OCI-M2 (cell line): ENCODE data around the gene S1PR1.

Experiments
- DNase-seq: peaks from one replicate; lab custom pipeline; 2025; ENCODE audit not compliant: unreplicated experiment; lab: John Stamatoyannopoulos, UW

Gene S1PR1

DNA sequence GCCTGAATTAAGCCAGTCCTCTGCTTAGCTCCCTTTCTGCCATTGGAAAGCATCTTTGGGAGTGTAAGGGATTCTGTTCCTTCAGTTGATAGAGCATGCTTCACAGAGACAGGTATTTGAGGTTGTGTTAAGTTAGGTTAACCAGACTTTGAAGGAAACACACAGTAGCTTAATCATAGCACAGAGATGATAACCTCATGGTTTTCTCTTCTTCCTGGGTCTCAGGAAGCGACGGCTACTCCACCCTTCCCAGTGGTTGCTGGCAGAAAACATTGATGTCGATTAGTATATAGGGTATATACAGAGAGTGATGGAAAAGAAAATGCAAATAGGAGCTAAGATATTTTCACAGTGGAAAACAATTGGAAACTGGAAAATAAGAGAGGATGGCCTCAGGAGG, 42.0 kb downstream of the S1PR1 start:
- no peak for DNase-seq

DNA sequence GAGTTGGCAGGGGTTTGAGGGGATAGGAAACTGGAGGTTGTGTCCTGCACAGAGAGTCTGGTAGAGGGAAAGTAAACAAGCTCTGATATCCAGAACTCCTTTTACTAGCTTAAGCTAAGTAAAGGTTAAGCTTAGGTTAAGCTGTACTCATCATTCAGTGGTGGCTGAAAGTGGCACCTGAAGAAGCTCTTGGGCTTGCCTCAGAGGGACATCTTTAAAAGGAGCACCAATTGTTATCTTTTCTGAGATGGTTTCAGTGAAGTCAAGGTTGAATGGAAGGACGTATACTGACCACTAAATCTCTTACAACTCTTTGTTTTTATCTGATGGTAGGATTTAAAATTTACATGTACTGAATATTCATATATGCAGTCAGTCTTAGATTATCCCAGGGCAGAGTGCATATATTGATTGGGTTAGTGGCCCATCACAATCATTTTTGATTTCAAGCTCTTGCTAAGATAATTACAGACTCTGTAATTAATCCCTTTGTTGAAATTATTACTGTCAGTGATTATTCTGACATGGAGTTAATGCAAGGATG, 43.3 kb downstream of the S1PR1 start:
- no peak for DNase-seq

GRCh38 chr1:101280942-101281654, 44.3 kb downstream of the S1PR1 start:
- no peak for DNase-seq

- no peak for DNase-seq
Observed at GRCh38 chr1:101281751-101282150, 44.9 kb downstream of the S1PR1 start.

DNA sequence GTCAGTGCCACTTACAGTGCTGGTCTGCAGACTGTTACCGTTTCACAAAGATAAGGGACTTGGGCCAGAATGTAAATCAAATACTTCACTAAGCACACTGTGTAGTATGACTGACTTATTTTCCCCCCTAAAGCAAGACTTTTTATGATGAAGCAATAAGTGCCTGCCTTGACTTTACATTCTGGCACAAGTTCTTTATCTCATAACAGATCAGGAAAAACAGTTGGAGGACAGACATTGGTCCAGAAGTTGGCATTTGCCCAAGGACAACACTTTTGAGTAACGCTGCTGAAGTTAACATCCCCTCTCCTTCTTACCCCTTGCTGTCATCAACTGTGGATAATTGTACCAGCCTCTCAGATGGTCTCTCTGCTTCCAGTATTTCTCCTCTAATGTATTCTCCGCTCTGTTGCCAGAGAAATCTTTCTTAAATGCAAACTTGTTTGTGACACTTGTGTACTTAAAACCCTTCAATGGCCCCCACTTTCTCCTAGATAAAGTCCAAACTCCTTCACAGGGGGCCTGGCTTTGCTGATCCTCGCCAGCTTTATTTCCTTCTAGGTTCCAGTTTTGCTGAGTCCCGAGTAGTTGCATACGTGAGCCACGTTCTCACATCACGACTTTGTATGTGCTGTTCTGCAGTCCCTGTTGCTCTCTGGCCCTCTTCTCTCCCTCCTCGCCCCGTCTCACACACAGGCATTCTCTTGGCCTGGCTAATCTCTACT, 45.7 kb downstream of the S1PR1 start:
- DNase-seq: no peak

DNA sequence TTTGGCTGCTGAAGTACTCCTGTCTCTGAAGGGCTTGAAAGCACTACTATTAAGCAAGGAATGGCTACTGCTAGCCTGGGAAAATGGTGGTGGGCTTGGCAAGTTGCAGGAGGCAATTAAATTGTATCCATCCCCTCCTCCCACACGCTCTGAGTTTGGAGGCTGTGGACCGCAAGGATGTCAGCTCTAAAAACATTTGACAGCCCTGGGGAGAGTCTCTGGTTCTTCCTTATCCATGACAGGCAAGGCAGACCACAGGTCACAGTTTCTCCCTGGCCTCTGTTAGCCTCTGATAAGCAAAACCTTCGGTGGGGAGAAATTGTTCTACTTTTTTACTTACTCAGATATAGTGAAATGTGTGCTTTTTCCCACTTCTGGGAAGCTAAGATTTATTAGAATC, 46.6 kb downstream of the S1PR1 start:
- peak; percentile 61 for DNase-seq

DNA sequence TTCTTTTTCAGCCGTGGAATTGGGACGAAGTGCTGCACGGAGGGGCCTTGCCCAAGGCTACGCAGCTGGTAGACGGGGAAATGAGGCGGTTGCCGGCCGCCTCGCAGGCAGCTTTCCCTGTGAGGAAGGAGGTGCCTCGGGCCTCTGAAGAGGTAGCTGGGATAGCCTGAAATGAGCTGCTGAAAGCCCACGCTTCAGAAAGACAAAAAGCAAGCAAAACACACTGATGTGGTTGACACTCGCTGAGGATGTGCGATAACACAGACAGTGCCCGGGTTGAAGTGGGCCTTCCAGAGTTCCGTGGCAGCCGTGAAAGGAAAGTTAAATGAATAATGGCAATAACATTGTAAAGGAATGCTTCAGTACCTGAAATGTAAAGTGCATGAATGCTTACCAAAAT, 47.2 kb downstream of the S1PR1 start:
- no peak for DNase-seq

DNA sequence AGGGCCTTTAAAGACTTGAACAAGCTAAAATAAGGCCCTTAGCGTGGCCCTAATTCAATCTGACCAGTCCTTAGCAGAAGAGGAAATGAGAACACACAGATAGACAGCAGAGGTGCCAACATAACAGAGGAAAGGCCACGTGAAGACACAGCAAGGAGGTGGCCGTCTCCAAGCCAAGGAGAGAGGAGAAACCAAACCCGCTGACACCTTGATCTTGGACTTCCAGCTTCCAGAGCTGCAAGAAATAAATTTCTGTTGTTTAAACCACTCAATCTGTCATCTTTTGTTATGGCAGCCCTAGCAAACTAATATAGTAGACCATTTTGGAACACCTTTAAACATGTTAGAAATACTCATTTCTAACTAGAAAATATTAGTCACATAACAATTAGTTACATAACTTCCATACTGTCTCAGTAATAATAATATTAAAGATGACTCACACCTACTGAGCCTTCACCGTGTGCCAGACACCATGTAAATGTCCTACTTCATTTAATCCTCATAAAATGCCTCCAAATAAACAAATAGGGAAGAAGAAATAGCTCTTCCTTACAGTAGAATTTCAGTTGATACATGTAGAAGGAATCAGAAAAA, 47.9 kb downstream of the S1PR1 start:
- no peak for DNase-seq

GRCh38 chr1:101285922-101286570, 49.2 kb downstream of the S1PR1 start:
- no peak for DNase-seq

GRCh38 chr1:101288491-101288944, 51.7 kb downstream of the S1PR1 start:
- no peak for DNase-seq

GRCh38 chr1:101290119-101290921, 53.5 kb downstream of the S1PR1 start:
- DNase-seq: no peak
